ENCODE data around the gene DDHD1.

GRCh38 chr14:53152887-53153701 is at the start of gene DDHD1:
- TF ChIP-seq CTCF (IDR thresholded peaks at IDR 0.05; ENCODE audit: insufficient read depth, low read length, poor library complexity, severe bottlenecking) (no peak), EZH2phosphoT487 (conservative IDR thresholded peaks at IDR 0.05; ENCODE audit: low read length) (no peak)
